Gastroesophageal sphincter (tissue), 4 donors: Measurements from ENCODE around the gene TMEM123. TPM values are rescaled to one million over a fixed set of nuclear protein-coding genes. Genes with fewer than 3 reads are reported as not detected.

Experiments used
- ATAC-seq: fragments of 150-250 bp; one replicate; pipeline ENCODE4 v1.9.1; 2016; ENCODE audit warnings: mild to moderate bottlenecking, moderate library complexity
- H3K27ac ChIP-seq, 4 donors: fragments of 200-600 bp; sonication (generic) in 3 of 4; 1 replicate in 3 of 4; 2 replicates in 1 of 4; pipeline ENCODE4 v1.5.1; 2016 to 2019
- H3K27me3 ChIP-seq: fragments of 200-600 bp; sonication (generic); one replicate; pipeline ENCODE4 v1.5.1; 2019
- H3K36me3 ChIP-seq, 2 donors: fragments of 200-600 bp; sonication (generic); one replicate each; pipeline ENCODE4 v1.5.1; 2019; ENCODE audit warnings: control low read depth in 1 of 2
- H3K4me1 ChIP-seq, 3 donors: fragments of 200-600 bp; sonication (generic); 1 replicate in 2 of 3; 2 replicates in 1 of 3; pipeline ENCODE4 v1.5.1; 2016 to 2019; ENCODE audit warnings: control low read depth in 2 of 3
- H3K4me3 ChIP-seq, 2 donors: fragments of 200-600 bp; sonication (generic); one replicate each; pipeline ENCODE4 v1.5.1; 2019; ENCODE audit warnings: mild to moderate bottlenecking in 1 of 2, moderate library complexity in 1 of 2
- H3K9me3 ChIP-seq, 3 donors: fragments of 200-600 bp; sonication (generic); one replicate each; pipeline ENCODE4 v1.5.1; 2017 to 2019; ENCODE audit warnings: control low read depth in 2 of 3
- CTCF ChIP-seq, 4 experiments: fragments of 200-600 bp in 2 of 4; fragments of 450-650 bp in 2 of 4; sonication (generic) in 1 of 4; IDR thresholded peaks; one replicate each; pipeline ENCODE4 v1.5.1; 2017 to 2019; ENCODE audit warnings: antibody characterized with exemption in 4 of 4, mild to moderate bottlenecking in 2 of 4, moderate library complexity in 2 of 4
- EP300 ChIP-seq: sonication (generic); formaldehyde crosslinking; IDR thresholded peaks from one replicate; pipeline ENCODE4 v1.6.1; 2017; ENCODE audit warnings: antibody characterized with exemption, mild to moderate bottlenecking
- POLR2A ChIP-seq, 2 donors: fragments of 450-650 bp; IDR thresholded peaks; one replicate each; pipeline ENCODE4 v1.6.1; 2017; ENCODE audit warnings: antibody characterized with exemption in 2 of 2, mild to moderate bottlenecking in 2 of 2, moderate library complexity in 1 of 2
- POLR2AphosphoS5 ChIP-seq: sonication (generic); formaldehyde crosslinking; IDR thresholded peaks from one replicate; pipeline ENCODE4 v1.6.1; 2017; ENCODE audit warnings: antibody characterized with exemption
- WGBS, 2 donors: methylation state at CpG; one replicate each; pipeline ENCODE4 v1.1.5; 2018; ENCODE audit warnings: low coverage in 1 of 2; 5-methylcytosine and 5-hydroxymethylcytosine counted together
- total RNA-seq, 4 donors: library from RNA; depleted of rRNA; stranded (reverse); fragments of >200 nt; gene quantifications; one replicate each; pipeline ENCODE4 v1.1.0, GENCODE V29; 2016

Gene TMEM123
- total RNA-seq, 4 donors from 2014 or later, result 87.6 to 141 (median 101) TPM

- no peaks in the 10 kb centered on the region for H3K4me1 ChIP-seq
- no peak for TF ChIP-seq CTCF (IDR thresholded peaks at IDR 0.05)
- no peak for TF ChIP-seq POLR2A (IDR thresholded peaks at IDR 0.05)
- TF ChIP-seq EP300, result no peak
- no peak for TF ChIP-seq POLR2AphosphoS5
- no peak overlapping the region for H3K27ac ChIP-seq
- peaks cover 0 to 84% of the 10 kb centered on the region in 2 donors for H3K36me3 ChIP-seq
- 75 to 90% methylated on average over 2 to 3 of the region's 3 CpGs for WGBS, 2 donors
- H3K9me3 ChIP-seq, result no peaks in the 10 kb centered on the region
- no peak overlapping the region for H3K4me3 ChIP-seq
- no peak for ATAC-seq
- no peaks in the 10 kb centered on the region for H3K27me3 ChIP-seq
Observed at GRCh38 chr11:102383839-102384238, 68.7 kb downstream of the TMEM123 start.

GRCh38 chr11:102382384-102382783 lies 70.2 kb downstream of the TMEM123 start:
- no peaks in the 10 kb centered on the region for H3K9me3 ChIP-seq
- H3K27ac ChIP-seq, result no peak overlapping the region
- no peak for ATAC-seq
- peaks cover 0 to 83% of the 10 kb centered on the region in 2 donors for H3K36me3 ChIP-seq
- TF ChIP-seq EP300, result no peak
- TF ChIP-seq POLR2AphosphoS5, result no peak
- no peak for TF ChIP-seq CTCF (IDR thresholded peaks at IDR 0.05)
- no peak for TF ChIP-seq POLR2A (IDR thresholded peaks at IDR 0.05)
- peaks cover 0 to 2% (median 0%) of the 10 kb centered on the region in 3 donors for H3K4me1 ChIP-seq
- H3K27me3 ChIP-seq, result no peaks in the 10 kb centered on the region
- H3K4me3 ChIP-seq, result no peak overlapping the region
- WGBS, 2 donors, result 71 to 77% methylated on average over 2 to 3 of the region's 3 CpGs

DNA sequence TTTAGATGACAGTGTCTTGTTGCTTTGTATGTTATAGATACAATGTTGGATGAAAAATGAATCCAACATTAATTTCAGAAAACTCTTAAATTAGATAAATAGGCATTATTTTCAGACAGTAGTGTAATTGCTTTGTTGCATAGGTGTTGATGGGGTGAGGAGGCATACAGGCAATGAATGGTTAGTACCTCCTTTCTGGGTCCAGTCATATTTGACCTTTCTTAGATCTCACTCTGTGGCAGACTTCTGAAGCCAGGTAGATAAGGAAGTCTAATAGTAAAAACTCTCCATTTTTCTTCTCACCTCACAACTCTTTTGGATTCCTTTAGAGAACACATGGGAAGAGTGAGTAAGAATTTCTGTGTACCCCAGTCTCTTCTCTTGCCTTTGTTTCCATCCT lies 73.7 kb downstream of the TMEM123 start:
- ATAC-seq, result no peak
- Histone ChIP-seq H3K4me1 (peaks cover 0 to 25% (median 2%) of the 10 kb centered on the region in 3 donors), H3K4me3 (no peak overlapping the region), H3K27me3 (no peaks in the 10 kb centered on the region), H3K9me3 (no peaks in the 10 kb centered on the region), H3K36me3 (peaks cover 0 to 62% of the 10 kb centered on the region in 2 donors), H3K27ac (no peak overlapping the region)
- no peak for TF ChIP-seq EP300
- no peak for TF ChIP-seq POLR2A (IDR thresholded peaks at IDR 0.05)
- TF ChIP-seq CTCF (IDR thresholded peaks at IDR 0.05), result no peak
- no peak for TF ChIP-seq POLR2AphosphoS5

DNA sequence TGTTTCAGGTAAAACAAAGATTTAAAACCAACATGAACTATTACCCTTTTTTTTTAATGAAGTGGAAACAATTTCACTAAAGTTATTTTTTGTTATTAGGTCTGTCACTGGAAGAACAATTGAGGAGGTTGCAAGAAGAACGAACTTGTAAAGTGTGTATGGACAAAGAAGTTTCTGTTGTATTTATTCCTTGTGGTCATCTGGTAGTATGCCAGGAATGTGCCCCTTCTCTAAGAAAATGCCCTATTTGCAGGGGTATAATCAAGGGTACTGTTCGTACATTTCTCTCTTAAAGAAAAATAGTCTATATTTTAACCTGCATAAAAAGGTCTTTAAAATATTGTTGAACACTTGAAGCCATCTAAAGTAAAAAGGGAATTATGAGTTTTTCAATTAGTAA lies 74.7 kb downstream of the TMEM123 start:
- peaks cover 0 to 62% of the 10 kb centered on the region in 2 donors for H3K36me3 ChIP-seq

More for the DNA sequence above, 74.7 kb downstream of the TMEM123 start:
- no peak for TF ChIP-seq POLR2A (IDR thresholded peaks at IDR 0.05)
- TF ChIP-seq POLR2AphosphoS5, result no peak
- no peak for TF ChIP-seq EP300
- no peak for TF ChIP-seq CTCF (IDR thresholded peaks at IDR 0.05)
- Histone ChIP-seq H3K27ac (no peak overlapping the region), H3K4me3 (no peak overlapping the region), H3K9me3 (no peaks in the 10 kb centered on the region), H3K4me1 (peaks cover 0 to 25% (median 2%) of the 10 kb centered on the region in 3 donors), H3K27me3 (no peaks in the 10 kb centered on the region)
- no peak for ATAC-seq
- 70 to 76% methylated on average over 2 of the region's 2 CpGs for WGBS, 2 donors
